ENCODE measurements around the gene DIPK1A.

GRCh38 chr1:92857817-92858216 lies 103.4 kb downstream of the DIPK1A start:
- TF ChIP-seq POLR2A (IDR thresholded peaks at IDR 0.05) (no peak), CTCF (IDR thresholded peaks at IDR 0.05) (no peak)
